Measurements from ENCODE around the gene EEF2.
"Not testable (repeated sequence)": the region's sequence is repeated elsewhere in the genome, so short reads cannot be mapped to it uniquely, and the experiment has no call there.

Gene EEF2

GRCh38 chr19:4019578-4019977, 34.3 kb upstream of the EEF2 start:
- FAIRE-seq = no peak
- no peak for TF ChIP-seq POLR2A (IDR thresholded peaks at IDR 0.05; ENCODE audit: low read depth, low read length)
- DNase-seq (ENCODE audit: insufficient read length, low spot score) = no peak

GRCh38 chr19:4018775-4019504, 33.7 kb upstream of the EEF2 start:
- no peak for TF ChIP-seq POLR2A (IDR thresholded peaks at IDR 0.05; ENCODE audit: low read depth, low read length)
- no peak for FAIRE-seq
- DNase-seq (ENCODE audit: insufficient read length, low spot score) = no peak

- no peak for TF ChIP-seq POLR2A (IDR thresholded peaks at IDR 0.05; ENCODE audit: low read depth, low read length)
- DNase-seq (ENCODE audit: insufficient read length, low spot score) (no peak), FAIRE-seq (no peak)
Measured at GRCh38 chr19:4018140-4018613, 32.9 kb upstream of the EEF2 start.

DNA sequence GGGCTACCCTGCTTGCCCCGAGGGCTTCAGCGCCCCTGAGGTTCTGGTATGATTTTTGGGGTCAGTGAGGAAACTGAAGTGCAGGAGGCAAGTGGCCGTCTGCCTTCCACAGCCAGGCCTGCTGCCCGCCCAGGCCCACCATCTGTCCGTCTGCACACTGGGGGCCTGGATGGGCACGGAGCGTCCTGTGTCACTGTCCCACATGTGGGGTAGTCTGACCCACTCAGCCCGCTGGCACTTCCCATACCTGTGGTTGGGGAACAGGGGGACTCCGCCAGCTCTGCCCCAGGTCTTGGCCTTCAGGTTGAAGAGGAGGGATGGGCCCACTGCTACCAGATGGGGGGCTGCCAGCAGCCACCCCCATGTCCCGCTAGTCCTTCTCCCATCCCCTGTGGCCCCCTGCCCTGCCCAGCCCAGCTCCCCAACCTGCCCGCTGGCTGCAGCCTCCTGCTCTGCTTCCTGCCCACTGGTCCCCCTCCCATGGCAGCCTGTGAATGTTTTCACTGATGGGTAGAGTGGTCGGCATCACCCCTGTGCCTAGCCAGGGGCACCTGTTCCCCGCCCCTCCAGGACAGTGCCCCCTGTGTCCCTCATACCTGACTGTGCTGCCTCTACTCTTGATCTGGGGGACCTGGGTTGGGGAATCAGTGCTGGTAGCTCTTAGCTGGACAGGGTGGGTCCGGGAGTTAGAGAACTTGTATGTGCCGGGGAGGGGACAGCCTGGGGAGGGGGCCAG, 31.8 kb upstream of the EEF2 start:
- FAIRE-seq (no peak), DNase-seq (ENCODE audit: insufficient read length, low spot score) (no peak)
- no peak for TF ChIP-seq POLR2A (IDR thresholded peaks at IDR 0.05; ENCODE audit: low read depth, low read length)

GRCh38 chr19:4016486-4016885, 31.2 kb upstream of the EEF2 start:
- TF ChIP-seq POLR2A (IDR thresholded peaks at IDR 0.05; ENCODE audit: low read depth, low read length) = no peak
- DNase-seq (ENCODE audit: insufficient read length, low spot score) (no peak), FAIRE-seq (no peak)

DNA sequence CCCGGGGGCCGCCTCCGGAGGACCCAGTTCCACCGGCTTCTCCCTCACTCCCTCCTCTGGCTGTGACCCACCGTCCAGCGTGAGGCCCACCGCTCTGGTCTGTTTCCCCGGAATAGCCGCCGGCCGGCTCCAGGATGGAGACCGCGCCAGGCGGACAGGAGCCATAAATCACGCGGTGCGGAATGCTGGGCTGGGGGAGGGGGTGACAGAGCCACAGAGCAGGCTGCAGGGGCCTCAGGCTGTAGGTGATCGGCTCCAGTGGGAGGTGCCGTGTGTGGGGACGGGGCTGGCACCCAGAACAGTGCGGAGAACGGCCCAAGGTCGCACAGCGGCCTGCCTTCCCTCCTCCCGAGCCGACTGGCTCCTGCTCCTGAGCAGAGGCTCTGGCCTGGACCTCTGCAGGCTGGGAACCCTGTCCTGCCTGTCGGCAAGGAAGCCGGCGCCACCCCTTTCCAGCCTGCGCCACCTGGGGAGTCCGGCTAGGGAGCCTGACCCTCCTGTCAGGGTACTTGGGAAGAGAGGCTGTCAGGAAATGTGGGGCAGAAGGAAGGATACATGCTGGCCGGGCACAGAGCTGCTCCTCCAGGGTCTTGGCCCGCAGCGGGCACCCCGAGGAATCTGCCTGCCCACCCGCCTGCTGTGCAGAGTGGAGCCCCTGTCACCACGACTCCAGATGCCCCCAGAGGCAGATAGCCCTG, 30.6 kb upstream of the EEF2 start:
- DNase-seq (ENCODE audit: insufficient read length, low spot score) = no peak
- TF ChIP-seq POLR2A (IDR thresholded peaks at IDR 0.05; ENCODE audit: low read depth, low read length) = no peak
- no peak for FAIRE-seq

- no peak for DNase-seq (ENCODE audit: insufficient read length, low spot score)
- TF ChIP-seq POLR2A (IDR thresholded peaks at IDR 0.05; ENCODE audit: low read depth, low read length) = no peak
- FAIRE-seq = no peak
Measured at GRCh38 chr19:4014541-4015491, 29.6 kb upstream of the EEF2 start.

DNA sequence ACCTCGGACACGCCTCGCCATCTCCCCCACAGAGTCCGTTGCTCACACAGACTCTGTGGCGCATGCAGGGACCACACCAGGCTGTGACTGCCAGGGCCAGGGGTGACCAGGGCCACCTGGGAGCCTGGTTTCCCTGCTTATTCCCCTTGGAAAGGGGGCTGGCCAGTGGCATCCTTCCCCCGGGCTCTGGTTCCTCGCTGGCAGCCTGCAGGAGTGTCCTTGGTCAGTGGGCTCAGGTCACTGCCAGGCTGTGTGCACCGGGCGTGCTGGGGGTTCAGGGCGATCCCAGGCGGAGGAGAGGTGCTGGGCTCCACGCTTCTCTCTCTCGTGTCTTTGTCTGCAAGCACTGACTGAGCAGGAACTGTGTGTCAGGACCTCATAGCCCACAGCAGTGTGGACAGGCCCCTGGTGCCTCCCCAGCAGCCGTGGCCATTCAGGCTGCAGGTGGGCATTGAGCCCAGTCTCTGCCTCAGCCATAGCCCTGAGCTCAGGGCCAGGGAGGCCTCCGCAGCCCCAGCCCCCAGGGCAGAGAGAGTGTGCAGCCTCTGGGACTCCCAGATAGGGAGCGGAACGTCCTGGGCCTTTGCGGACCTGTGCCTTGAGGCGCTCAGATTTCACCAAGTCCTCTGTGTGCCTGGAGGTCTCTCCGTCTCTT, 28.8 kb upstream of the EEF2 start:
- no peak for TF ChIP-seq POLR2A (IDR thresholded peaks at IDR 0.05; ENCODE audit: low read depth, low read length)
- DNase-seq (ENCODE audit: insufficient read length, low spot score) (no peak), FAIRE-seq (no peak)

DNA sequence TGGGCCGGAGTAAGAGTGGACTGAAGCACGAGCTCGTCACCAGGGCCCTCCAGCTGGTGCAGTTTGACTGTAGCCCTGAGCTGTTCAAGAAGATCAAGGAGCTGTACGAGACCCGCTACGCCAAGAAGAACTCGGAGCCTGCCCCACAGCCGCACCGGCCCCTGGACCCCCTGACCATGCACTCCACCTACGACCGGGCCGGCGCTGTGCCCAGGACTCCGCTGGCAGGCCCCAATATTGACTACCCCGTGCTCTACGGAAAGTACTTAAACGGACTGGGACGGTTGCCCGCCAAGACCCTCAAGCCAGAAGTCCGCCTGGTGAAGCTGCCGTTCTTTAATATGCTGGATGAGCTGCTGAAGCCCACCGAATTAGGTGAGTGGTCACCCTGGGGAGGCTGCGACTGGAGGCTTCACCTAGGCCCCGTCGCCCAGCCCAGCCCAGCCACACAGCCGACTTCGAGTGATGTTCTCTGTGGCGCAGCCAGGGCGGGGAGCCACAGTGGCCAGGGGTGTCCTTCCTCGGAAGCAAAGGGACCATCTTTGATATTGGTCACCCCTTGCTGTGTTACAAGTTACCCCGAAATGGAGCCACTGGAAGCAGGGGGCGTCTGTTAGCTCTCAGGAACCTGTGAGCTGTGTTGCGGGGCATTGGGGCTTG, 27.8 kb upstream of the EEF2 start:
- FAIRE-seq = no peak
- TF ChIP-seq POLR2A (IDR thresholded peaks at IDR 0.05; ENCODE audit: low read depth, low read length) = no peak
- no peak for DNase-seq (ENCODE audit: insufficient read length, low spot score)

GRCh38 chr19:4012092-4012974, 27.1 kb upstream of the EEF2 start:
- DNase-seq (ENCODE audit: insufficient read length, low spot score) = no peak
- no peak for FAIRE-seq
- no peak for TF ChIP-seq POLR2A (IDR thresholded peaks at IDR 0.05; ENCODE audit: low read depth, low read length)

GRCh38 chr19:4011430-4011829, 26.2 kb upstream of the EEF2 start:
- not testable (repeated sequence) for DNase-seq (ENCODE audit: insufficient read length, low spot score); FAIRE-seq

- no peak for TF ChIP-seq POLR2A (IDR thresholded peaks at IDR 0.05; ENCODE audit: low read depth, low read length)
- FAIRE-seq = no peak
- DNase-seq (ENCODE audit: insufficient read length, low spot score) = no peak
Measured at GRCh38 chr19:4010808-4011110, 25.5 kb upstream of the EEF2 start.
